Inflammatory macrophage (primary cell): Measurements from ENCODE around the gene GLP2R.
A peak's percentile ranks its signal among the peaks of the same experiment; 100 is the strongest.

Experiments
- DNase-seq, 2 donors: peaks; one replicate each; pipeline ENCODE4 v3.0.0-alpha.2; 2020 to 2022

The GLP2R gene

GRCh38 chr17:9855036-9855435, 29.3 kb downstream of the GLP2R start:
- no peak for DNase-seq

DNA sequence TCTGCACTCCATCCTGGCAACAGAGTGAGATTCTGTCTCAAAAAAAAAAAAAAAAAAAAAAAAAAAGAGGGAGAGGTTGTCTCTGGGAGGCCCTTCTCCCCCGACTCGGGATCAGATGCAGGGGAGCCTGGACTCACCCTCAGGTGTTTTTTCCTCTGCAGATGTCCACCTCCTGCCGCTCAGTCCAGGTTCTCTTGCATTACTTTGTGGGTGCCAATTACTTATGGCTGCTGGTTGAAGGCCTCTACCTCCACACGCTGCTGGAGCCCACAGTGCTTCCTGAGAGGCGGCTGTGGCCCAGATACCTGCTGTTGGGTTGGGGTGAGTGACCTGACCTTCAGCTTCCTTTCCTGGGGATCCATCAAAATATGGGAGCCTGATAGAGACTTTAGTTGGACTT, 34.1 kb downstream of the GLP2R start:
- DNase-seq = no peak

DNA sequence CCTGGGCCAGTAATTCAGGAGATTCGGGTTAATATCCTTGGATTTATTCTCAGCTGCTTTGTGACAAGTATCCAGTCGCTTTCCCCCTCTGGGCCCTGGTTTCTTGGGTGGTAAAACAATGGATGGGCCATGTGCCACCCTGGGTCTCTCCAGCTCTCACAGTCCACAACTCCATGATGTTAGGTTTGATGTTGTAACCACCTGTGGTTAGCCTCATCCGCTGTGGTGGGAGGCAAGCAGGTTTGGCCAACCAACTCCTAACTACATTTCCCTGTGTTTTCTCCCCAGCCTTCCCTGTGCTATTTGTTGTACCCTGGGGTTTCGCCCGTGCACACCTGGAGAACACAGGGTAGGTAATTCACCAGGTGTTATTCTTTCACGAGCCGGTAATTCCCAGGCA, 35.1 kb downstream of the GLP2R start:
- DNase-seq = no peak

GRCh38 chr17:9862220-9862619, 36.5 kb downstream of the GLP2R start:
- no peak for DNase-seq

- no peak for DNase-seq
Measured at GRCh38 chr17:9862949-9863348, 37.2 kb downstream of the GLP2R start.

DNA sequence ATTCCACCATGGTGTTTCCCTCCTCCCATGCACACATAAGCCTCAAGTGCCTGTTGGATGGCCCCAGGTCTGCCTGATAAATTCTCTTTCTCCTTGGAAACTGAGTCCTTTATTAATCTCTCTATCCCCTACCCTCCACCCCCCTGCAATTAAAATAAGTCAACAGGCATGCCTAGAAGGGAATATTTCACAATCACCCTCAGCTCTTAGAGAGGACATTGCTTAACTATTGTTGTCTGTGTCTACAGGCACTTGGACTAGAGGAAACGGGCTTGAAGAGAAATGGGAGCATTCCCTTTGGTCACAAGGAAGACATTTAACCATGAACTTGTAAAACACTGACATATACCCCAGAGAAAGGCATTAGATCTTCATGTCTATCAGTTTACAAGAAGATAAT, 39.9 kb downstream of the GLP2R start:
- peak; percentile 30 to 36 for DNase-seq

GRCh38 chr17:9868552-9868951, 42.8 kb downstream of the GLP2R start:
- DNase-seq = no peak

- DNase-seq = no peak
Measured at GRCh38 chr17:9872852-9873251, 47.1 kb downstream of the GLP2R start.

- DNase-seq = no peak
Measured at GRCh38 chr17:9874722-9875121, 49.0 kb downstream of the GLP2R start.

- peak; percentile 19 to 31 for DNase-seq
Measured at GRCh38 chr17:9875441-9875840, 49.7 kb downstream of the GLP2R start.

DNA sequence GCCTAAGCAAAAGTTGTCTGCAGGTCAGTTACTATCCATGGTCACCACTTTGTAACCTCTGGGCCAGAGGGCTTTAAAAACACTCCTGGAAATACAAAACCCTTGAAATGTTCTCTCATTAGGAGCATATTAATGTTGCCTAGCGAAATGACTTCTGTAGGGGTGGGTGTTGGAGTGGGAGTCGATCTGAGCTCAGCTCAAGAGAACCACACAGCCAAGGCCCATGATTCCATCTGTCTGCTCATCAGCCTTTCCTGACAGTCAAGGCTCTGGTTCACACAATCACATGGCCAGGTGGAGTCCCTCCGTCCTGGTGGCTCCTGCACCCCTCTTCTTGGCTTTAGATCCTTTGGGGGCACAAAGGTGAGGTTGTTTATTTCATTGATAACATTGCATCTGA, 52.6 kb downstream of the GLP2R start:
- DNase-seq = peak in 1 of 2 donors; percentile 58

GRCh38 chr17:9878786-9879525, 53.2 kb downstream of the GLP2R start:
- DNase-seq = peak; percentile 51 to 57

DNA sequence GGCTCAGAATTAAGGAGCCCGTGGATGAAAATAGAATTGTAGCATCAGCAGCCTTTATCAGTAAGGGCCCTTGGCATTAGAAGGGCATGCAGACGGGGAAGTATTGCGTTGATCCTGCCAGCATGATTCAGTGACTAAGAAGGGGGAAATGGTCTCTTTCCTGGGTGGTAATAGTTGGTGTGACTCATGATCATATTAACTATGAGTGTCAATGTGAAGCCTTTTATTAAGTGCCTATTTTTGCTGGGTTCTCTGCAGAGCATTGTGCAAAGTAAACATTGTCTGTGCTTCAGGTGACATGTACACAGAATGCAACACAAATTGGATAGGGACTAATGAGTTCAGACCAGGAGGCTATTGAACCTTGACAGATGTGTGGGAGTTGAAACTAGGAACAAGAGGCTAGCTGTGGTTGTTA, 54.9 kb downstream of the GLP2R start:
- peak; percentile 84 to 87 for DNase-seq

DNA sequence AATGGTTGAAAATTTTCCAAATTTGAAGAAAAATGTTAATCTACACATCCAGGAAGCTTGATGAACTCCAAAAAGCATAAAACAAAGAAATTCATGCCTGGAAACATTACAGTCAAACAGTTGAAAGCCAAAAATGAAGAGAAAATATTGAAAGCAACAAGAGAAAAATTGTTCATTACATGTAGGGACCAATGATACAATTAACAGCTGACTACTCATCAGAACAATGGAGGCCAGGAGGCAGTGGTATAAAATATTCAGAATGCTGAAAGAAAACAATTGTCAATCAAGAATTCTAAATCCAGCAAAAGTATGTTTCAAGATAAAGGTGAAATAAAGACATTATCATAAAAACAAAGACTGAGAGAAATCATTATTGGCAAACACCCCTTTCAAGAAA, 57.7 kb downstream of the GLP2R start:
- DNase-seq = no peak

- peak; percentile 47 to 65 for DNase-seq
Measured at GRCh38 chr17:9886141-9886930, 60.6 kb downstream of the GLP2R start.

DNA sequence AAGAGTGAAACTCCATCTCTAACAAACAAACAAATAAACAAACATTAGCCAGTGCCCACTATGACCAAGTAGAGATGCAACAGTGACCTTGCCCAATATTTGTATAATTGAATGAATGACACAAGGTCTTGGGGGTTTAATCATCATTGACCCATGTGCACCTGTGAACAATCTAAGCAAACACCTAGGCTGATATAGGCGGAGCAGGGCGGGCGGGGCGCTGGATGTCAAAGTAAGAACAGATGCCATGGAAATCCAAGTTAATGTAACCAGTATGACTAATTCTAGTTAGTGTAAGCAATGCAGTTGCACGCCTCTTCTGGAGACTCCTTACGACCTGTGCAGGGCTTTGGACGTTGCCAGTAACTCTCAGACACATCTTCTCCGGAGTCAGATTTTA, 61.8 kb downstream of the GLP2R start:
- DNase-seq = no peak

GRCh38 chr17:9890124-9890523, 64.4 kb downstream of the GLP2R start:
- DNase-seq = peak; percentile 47 to 67

GRCh38 chr17:9893411-9894012, 67.8 kb downstream of the GLP2R start:
- no peak for DNase-seq

GRCh38 chr17:9894231-9894630, 68.5 kb downstream of the GLP2R start:
- no peak for DNase-seq

DNA sequence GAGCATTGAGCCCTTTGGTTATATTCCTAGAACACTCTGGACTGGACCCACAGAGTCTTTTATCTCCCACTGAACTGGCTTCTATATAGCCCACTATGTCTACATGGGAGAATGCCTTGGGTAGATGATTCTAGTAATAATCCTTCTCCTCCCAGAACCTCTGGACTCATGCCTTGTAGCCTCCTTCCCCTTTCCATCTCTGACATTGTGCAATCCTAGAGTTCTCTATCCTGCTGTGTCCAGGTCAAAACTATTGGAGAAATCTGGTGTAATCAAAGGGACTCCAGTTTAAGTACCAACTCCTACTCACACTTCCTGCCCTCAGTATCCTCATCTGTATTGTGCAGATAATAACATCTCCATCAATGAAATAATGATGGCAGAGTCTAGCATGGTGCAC, 70.2 kb downstream of the GLP2R start:
- DNase-seq = peak; percentile 31 to 35

GRCh38 chr17:9897372-9897968, 71.7 kb downstream of the GLP2R start:
- no peak for DNase-seq

GRCh38 chr17:9898812-9899211, 73.1 kb downstream of the GLP2R start:
- no peak for DNase-seq
